Brain microvascular endothelial cell (primary cell): ENCODE measurements around the gene ALK.
A peak's percentile ranks its signal among the peaks of the same experiment; 100 is the strongest.

Source experiments
- DNase-seq: peaks from one replicate; pipeline ENCODE4 v3.0.0-alpha.2; 2020
- H3K27ac ChIP-seq: fragments of 250-450 bp; sonication (Bioruptor Pico); 2 replicates; pipeline ENCODE4 v1.5.1; 2020; ENCODE audit warnings: mild to moderate bottlenecking, moderate library complexity
- H3K27me3 ChIP-seq: fragments of 250-450 bp; sonication (Bioruptor Pico); replicated peaks from 2 replicates; pipeline ENCODE4 v1.5.1; 2020; ENCODE audit warnings: mild to moderate bottlenecking
- H3K36me3 ChIP-seq: fragments of 250-450 bp; sonication (Bioruptor Pico); replicated peaks from 2 replicates; pipeline ENCODE4 v1.5.1; 2020; ENCODE audit warnings: mild to moderate bottlenecking
- H3K4me3 ChIP-seq: 2 replicates; pipeline ENCODE4 v1.5.1; 2011; ENCODE audit warnings: low read depth, mild to moderate bottlenecking, control low read depth, low read length, moderate library complexity
- CTCF ChIP-seq: IDR thresholded peaks from 2 replicates; pipeline ENCODE4 v1.5.1; 2011; ENCODE audit warnings: low read depth, mild to moderate bottlenecking, moderate library complexity, low read length, control low read depth, inconsistent platforms; ENCODE audit errors: missing control alignments
- in situ Hi-C: cut with HindIII; loops from 2 replicates; pipeline ENCODE4 v1.10.0; 2017; ENCODE audit warnings: low sequenced_read_pairs, low pct_ligation_motif_present

The ALK gene

DNA sequence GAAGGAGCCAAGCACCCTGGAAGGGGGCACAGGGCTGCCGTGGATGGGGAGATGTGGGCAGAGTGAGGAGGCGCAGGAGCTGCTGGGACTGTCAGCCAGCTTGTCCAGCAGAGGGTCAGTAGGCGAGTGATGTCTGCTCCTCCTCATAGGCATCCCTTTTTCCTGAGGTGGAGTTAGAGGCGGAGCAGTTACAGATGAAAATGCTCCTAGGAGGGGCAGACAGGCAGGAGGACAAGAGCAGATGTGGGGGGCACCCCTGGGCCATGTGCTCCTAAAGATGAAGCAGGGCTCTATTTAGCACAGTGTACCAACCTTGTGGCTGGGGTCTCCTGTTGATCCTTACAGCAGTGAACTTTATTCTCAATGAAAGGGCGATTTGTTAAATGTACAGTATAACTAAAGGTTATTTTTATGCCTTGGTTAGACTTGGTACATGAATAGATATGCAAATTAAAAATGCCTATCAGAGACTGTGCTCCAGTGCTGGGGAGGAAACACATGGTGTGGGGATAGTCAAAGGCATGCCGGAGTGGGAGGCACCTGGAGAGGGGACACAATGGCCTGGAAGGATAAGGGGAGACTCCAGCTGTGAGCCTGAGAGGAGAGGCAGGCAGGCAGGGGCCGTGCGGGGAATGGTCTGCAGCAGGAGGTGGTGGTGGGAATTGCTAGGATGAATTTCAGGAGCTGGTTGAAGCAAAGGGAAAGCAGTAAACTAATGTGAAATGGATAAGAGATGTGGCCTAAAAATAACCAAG lies 630.9 kb downstream of the ALK start:
- Histone ChIP-seq H3K36me3 (no peaks in the 10 kb centered on the region), H3K27me3 (no peaks in the 10 kb centered on the region), H3K27ac (no peak overlapping the region), H3K4me3 (no peak overlapping the region)
- in situ Hi-C loops = no loop called here
- DNase-seq = no peak
- TF ChIP-seq CTCF = no peak

GRCh38 chr2:29284671-29285070 lies 636.7 kb downstream of the ALK start:
- in situ Hi-C loops = no loop called here
- no peak for DNase-seq
- Histone ChIP-seq H3K36me3 (no peaks in the 10 kb centered on the region), H3K27me3 (no peaks in the 10 kb centered on the region), H3K27ac (no peak overlapping the region), H3K4me3 (no peak overlapping the region)
- TF ChIP-seq CTCF = no peak

DNA sequence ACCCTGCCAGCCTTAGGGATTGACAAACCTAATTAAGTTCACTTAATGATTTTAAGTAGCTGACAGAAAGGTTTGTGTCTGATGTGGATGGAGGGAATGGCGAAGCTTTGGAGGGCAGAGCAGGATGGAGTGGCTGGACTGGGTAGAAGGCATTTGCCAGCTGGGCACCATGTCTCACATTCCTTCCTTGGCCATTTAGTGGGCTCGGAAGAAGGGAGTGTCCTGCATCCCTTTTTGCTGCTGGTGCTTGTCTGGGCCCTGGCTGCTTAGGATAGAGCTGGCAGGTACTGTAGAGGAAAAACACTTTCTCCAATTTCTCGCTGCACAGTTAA lies 639.5 kb downstream of the ALK start:
- TF ChIP-seq CTCF = no peak
- in situ Hi-C loops = no loop called here

DNA sequence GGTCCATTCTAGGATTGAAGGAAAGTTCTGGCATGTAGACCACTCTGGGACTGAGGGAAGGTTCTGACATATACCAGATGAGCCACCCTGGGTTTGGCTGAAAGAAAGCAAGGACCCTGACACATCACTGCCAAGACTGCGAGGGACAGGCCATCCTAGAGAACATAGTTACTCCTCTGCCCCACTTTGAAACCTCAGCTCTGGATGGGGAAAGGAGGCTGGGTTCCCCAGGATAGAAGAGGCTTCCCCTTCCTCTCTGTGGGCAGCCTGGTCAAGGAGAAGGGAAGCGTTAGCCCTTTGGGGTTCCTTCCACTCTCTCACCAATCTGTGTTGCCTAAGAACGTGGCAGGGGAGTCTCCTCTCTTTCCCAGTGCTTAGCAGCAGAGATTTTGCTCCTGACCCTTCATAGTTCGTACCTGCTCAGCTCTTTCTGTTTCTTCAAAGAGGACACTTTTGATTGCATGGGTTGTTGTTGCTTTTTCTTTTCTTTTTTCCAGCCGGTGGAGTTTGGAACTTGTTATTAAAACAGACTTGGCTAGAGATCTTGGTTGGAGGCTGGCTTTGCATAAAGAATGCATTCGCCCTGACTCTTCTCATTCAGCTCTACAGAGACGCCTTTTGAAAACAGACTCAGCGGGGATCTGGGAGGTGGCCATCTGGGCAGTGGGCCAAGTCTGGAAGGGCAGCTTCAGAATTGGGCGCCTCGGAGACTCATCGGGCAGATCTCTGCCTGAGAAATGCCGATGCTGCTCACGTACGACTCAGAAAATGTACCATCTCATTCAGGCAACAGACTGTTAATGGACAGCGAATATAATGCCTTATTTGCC lies 640.1 kb downstream of the ALK start:
- no peak overlapping the region for H3K4me3 ChIP-seq
- peak; percentile 73 for DNase-seq

More for the DNA sequence above, 639.5 kb downstream of the ALK start:
- H3K27ac ChIP-seq = no peak overlapping the region
- H3K4me3 ChIP-seq = no peak overlapping the region
- H3K36me3 ChIP-seq = no peaks in the 10 kb centered on the region
- no peaks in the 10 kb centered on the region for H3K27me3 ChIP-seq
- no peak for DNase-seq

DNA sequence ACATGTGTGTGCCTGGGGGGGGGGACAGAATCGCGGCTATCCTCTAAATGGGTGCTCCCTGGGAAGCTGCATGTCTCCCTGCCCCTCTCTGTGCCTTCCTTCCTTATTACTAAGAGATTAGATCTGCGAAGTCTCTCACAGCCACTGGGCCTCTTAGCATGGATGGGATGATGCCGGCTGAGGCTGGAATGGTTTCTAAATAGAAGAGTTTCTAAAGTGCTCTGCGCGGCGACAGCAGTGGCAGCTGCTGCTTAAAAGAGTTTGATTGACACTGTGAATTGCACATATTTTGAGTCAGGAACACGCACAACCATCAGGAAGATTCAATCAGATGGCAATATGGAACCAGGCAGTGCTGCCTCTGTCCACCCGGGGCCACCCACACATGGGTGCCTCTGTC lies 642.4 kb downstream of the ALK start:
- no peak overlapping the region for H3K4me3 ChIP-seq
- no peaks in the 10 kb centered on the region for H3K36me3 ChIP-seq
- H3K27ac ChIP-seq = no peak overlapping the region
- no peak for TF ChIP-seq CTCF
- H3K27me3 ChIP-seq = peaks cover 2% of the 10 kb centered on the region
- in situ Hi-C loops = no loop called here
- no peak for DNase-seq

More for the DNA sequence above, 640.1 kb downstream of the ALK start:
- H3K27me3 ChIP-seq = no peaks in the 10 kb centered on the region
- in situ Hi-C loops = no loop called here
- H3K27ac ChIP-seq = no peak overlapping the region
- TF ChIP-seq CTCF = no peak
- H3K36me3 ChIP-seq = no peaks in the 10 kb centered on the region
